AG10803 (cell line): ENCODE results near the gene FAM107A.
"Not testable (repeated sequence)": the region's sequence is repeated elsewhere in the genome, so short reads cannot be mapped to it uniquely, and the experiment has no call there.

Experiments
- DNase-seq: peaks from one replicate; pipeline ENCODE4 v3.0.0; 2010; ENCODE audit warnings: low read depth
- H3K4me3 ChIP-seq: 2 replicates; pipeline ENCODE4 v1.5.1; 2011; ENCODE audit warnings: mild to moderate bottlenecking, low read length, control low read depth
- TF ChIP-seq, protein P1 (sequence below): conservative IDR thresholded peaks from 2 replicates; pipeline ENCODE4 v1.5.1; 2011; ENCODE audit warnings: mild to moderate bottlenecking, low read length, control low read depth, inconsistent platforms

FAM107A gene

GRCh38 chr3:58531956-58532355 lies 45.2 kb downstream of the FAM107A start:
- no peak for DNase-seq
- H3K4me3 ChIP-seq = no peak overlapping the region
- TF ChIP-seq, protein P1, sequence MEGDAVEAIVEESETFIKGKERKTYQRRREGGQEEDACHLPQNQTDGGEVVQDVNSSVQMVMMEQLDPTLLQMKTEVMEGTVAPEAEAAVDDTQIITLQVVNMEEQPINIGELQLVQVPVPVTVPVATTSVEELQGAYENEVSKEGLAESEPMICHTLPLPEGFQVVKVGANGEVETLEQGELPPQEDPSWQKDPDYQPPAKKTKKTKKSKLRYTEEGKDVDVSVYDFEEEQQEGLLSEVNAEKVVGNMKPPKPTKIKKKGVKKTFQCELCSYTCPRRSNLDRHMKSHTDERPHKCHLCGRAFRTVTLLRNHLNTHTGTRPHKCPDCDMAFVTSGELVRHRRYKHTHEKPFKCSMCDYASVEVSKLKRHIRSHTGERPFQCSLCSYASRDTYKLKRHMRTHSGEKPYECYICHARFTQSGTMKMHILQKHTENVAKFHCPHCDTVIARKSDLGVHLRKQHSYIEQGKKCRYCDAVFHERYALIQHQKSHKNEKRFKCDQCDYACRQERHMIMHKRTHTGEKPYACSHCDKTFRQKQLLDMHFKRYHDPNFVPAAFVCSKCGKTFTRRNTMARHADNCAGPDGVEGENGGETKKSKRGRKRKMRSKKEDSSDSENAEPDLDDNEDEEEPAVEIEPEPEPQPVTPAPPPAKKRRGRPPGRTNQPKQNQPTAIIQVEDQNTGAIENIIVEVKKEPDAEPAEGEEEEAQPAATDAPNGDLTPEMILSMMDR = peak; percentile 33

DNA sequence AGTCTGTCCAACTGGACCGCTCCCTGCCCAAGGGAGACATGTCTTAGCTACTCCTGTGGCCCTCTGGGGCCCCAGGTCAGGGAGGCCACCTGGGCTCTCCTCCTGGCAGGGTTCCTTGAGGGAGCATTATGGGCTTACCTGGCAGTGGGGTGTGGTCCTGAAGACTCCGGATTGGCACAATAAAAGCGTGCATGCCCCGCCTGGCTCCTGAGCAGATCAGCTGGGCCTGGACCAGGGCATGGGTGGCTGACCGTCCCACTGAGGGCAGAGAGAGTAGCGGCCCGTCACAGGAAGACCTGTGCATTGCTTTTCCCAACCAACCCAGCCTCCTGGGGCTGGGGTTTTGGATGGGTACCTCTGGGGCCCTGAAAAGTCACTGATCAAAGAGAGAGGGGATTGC lies 45.6 kb downstream of the FAM107A start:
- no peak overlapping the region for H3K4me3 ChIP-seq
- TF ChIP-seq, protein P1 = no peak
- no peak for DNase-seq

GRCh38 chr3:58530354-58530865 lies 46.8 kb downstream of the FAM107A start:
- TF ChIP-seq, protein P1 = no peak
- H3K4me3 ChIP-seq = no peak overlapping the region
- no peak for DNase-seq

DNA sequence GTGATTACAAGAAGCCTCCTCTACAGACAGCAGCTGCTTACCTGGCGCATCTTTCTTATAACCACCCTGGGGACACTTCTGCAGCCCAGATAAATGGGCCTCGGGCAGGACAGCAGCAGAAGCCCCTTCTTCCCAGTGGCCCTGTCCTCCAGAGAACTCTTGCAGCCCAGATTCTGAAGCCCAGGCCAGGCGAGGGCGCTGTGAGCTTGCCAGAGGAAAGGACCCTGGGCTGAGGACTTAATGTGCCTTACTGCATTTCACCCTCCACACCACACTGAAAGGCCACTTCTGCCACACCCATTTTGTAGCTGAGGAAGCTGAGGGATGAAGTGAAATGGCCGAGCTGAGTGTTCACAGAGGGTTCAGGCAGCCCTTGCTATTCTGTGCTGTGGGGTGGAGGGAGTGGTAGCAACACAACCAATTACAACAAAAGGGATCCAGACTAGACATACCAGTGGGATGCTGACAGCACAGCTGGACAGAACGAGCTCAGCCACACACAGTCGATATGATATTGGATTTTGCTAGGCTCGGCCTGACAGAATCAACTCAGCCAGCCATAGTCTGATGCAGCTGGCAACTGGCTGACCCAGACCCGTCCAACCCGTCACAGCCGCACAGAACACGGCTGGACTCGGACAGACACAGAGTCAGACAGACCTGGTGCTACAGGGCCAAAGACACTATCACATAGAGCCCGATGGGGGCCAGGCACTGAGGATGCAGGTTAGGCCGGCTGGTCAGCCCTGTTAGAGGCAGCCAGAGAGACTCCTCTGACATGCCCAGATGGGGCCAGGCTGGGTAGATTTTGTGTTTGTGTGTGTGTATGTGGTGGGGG lies 47.5 kb downstream of the FAM107A start:
- TF ChIP-seq, protein P1 = peak; percentile 43
- peak; percentile 15 for DNase-seq
- H3K4me3 ChIP-seq = no peak overlapping the region

DNA sequence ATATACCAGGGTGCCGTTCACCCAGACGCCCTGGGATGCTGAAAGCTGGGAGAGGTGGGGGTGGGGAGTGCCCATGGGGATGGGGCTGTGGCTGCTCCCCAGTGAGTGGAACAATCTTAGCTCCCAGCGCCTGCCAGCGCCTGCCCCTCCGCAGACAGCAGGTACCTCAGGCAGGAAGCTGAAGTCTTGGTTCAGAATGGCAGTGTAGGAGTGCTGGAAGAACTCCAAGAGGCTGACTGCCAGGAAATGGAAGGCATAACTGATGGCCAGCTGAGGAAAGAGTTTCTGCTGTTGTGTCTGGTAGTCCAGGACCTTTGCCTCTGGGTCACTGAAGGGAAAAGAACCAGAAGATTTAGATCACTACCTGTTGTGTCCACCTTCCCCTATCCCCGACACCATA lies 48.6 kb downstream of the FAM107A start:
- DNase-seq = peak; percentile 33
- no peak overlapping the region for H3K4me3 ChIP-seq
- TF ChIP-seq, protein P1 = no peak

GRCh38 chr3:58527440-58527839 lies 49.8 kb downstream of the FAM107A start:
- DNase-seq, H3K4me3 ChIP-seq: not testable (repeated sequence)

GRCh38 chr3:58526515-58526957 lies 50.7 kb downstream of the FAM107A start:
- no peak overlapping the region for H3K4me3 ChIP-seq
- DNase-seq = peak; percentile 90
- TF ChIP-seq, protein P1 = no peak
